ENCODE results near the gene PITX1. TPM values are rescaled to one million over a fixed set of nuclear protein-coding genes. Genes with fewer than 3 reads are reported as not detected.

The PITX1 gene
- total RNA-seq, 2 donors from 2014 or later: 7.8 to 9.9 TPM

- no peak overlapping the region for H3K4me3 ChIP-seq
- H3K9ac ChIP-seq (ENCODE audit: low read depth in 2 of 2, low read length in 2 of 2): no peak overlapping the region
- intact Hi-C loops (cut with DNase I): no loop called here
- H3K9me3 ChIP-seq: no peaks in the 10 kb centered on the region
- no peaks in the 10 kb centered on the region for H3K4me1 ChIP-seq
- no peak overlapping the region for H3K27ac ChIP-seq
- TF ChIP-seq, protein P1, sequence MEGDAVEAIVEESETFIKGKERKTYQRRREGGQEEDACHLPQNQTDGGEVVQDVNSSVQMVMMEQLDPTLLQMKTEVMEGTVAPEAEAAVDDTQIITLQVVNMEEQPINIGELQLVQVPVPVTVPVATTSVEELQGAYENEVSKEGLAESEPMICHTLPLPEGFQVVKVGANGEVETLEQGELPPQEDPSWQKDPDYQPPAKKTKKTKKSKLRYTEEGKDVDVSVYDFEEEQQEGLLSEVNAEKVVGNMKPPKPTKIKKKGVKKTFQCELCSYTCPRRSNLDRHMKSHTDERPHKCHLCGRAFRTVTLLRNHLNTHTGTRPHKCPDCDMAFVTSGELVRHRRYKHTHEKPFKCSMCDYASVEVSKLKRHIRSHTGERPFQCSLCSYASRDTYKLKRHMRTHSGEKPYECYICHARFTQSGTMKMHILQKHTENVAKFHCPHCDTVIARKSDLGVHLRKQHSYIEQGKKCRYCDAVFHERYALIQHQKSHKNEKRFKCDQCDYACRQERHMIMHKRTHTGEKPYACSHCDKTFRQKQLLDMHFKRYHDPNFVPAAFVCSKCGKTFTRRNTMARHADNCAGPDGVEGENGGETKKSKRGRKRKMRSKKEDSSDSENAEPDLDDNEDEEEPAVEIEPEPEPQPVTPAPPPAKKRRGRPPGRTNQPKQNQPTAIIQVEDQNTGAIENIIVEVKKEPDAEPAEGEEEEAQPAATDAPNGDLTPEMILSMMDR (IDR thresholded peaks at IDR 0.05): no peak
- no peaks in the 10 kb centered on the region for H3K36me3 ChIP-seq
- H3K27me3 ChIP-seq: peaks cover 11% of the 10 kb centered on the region
- no peak for DNase-seq
Measured at GRCh38 chr5:135051872-135052271, 17.8 kb upstream of the PITX1 start.

DNA sequence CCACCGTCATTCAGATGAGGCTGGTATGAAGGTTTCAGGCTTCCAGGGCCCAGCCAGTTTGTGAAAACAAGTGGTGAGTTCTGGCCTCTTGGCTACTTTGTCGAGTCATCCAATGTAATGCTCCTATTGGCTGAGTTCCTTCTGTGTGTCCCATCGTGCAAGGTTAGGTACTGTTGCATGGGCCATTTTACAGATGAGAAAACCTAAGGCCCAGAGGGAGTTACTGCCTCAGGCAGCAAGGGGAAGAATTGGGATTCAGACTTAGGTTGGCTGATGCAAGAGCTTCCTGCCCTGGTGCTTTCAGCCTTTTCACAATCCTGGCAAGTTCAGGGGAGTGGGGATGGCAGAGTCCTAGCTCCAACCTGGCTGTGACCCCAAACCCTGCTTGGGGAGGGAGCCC, 17.4 kb upstream of the PITX1 start:
- Histone ChIP-seq H3K9me3 (no peaks in the 10 kb centered on the region), H3K27ac (no peak overlapping the region), H3K27me3 (peaks cover 11% of the 10 kb centered on the region), H3K4me1 (no peaks in the 10 kb centered on the region), H3K36me3 (no peaks in the 10 kb centered on the region), H3K4me3 (no peak overlapping the region), H3K9ac (ENCODE audit: low read depth in 2 of 2, low read length in 2 of 2) (no peak overlapping the region)
- TF ChIP-seq, protein P1 (IDR thresholded peaks at IDR 0.05): no peak
- intact Hi-C loops (cut with DNase I): no loop called here
- DNase-seq: no peak

GRCh38 chr5:135050244-135050767, 16.3 kb upstream of the PITX1 start:
- Histone ChIP-seq H3K27me3 (peaks cover 11% of the 10 kb centered on the region), H3K4me1 (no peaks in the 10 kb centered on the region), H3K9ac (ENCODE audit: low read depth in 2 of 2, low read length in 2 of 2) (no peak overlapping the region), H3K27ac (no peak overlapping the region), H3K9me3 (no peaks in the 10 kb centered on the region), H3K4me3 (no peak overlapping the region), H3K36me3 (no peaks in the 10 kb centered on the region)
- intact Hi-C loops (cut with DNase I): no loop called here
- no peak for DNase-seq
- TF ChIP-seq, protein P1 (IDR thresholded peaks at IDR 0.05): no peak

DNA sequence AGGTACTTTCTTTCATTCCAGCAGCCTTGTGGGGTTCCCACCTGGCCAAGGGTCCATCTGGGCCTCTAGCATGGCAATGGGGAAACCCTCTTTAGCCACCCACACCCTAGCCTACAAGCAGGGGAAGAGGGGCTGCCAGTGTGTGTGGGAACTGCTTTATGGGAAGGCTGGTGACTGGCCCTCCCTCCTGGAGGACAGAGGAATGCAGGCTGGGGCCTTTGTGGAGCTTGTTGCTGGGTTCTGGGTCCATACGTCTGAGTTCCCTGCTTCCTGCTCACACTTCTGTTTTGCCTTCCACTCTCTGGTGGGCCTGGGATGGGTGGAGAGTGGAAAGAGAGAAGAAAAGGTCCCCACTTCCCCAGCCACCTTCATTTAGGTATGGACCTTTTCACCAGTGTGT, 14.9 kb upstream of the PITX1 start:
- intact Hi-C loops (cut with DNase I): no loop called here
- Histone ChIP-seq H3K27me3 (peaks cover 11% of the 10 kb centered on the region), H3K9me3 (no peaks in the 10 kb centered on the region), H3K4me3 (no peak overlapping the region), H3K9ac (ENCODE audit: low read depth in 2 of 2, low read length in 2 of 2) (no peak overlapping the region), H3K36me3 (no peaks in the 10 kb centered on the region), H3K4me1 (no peaks in the 10 kb centered on the region), H3K27ac (no peak overlapping the region)
- no peak for DNase-seq
- TF ChIP-seq, protein P1 (IDR thresholded peaks at IDR 0.05): no peak

DNA sequence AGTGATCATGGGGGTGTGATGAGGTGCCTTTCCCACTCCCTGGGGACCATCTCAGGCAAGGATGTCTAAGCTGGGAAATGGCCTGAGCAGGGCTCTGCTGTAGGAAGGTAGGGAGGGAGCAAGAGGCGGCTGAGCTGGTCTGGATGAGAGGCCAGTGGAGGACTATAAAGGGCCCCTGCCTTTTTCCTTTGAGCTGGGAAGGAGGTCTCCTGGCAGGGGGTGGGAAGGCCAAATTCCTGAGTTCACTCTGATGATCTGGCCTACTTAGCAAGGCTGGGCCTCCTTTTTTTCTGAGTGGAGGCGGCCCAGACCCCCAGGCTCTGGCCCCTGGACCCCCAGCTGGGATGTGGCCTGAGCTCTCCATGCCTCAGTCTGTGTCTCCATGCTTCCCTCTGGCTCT, 14.3 kb upstream of the PITX1 start:
- Histone ChIP-seq H3K4me3 (no peak overlapping the region), H3K27me3 (peaks cover 11% of the 10 kb centered on the region), H3K27ac (no peak overlapping the region), H3K9me3 (no peaks in the 10 kb centered on the region), H3K4me1 (no peaks in the 10 kb centered on the region), H3K36me3 (no peaks in the 10 kb centered on the region), H3K9ac (ENCODE audit: low read depth in 2 of 2, low read length in 2 of 2) (no peak overlapping the region)
- TF ChIP-seq, protein P1 (IDR thresholded peaks at IDR 0.05): no peak
- no peak for DNase-seq
- intact Hi-C loops (cut with DNase I): no loop called here

Measured in colonic mucosa (tissue), 4 donors.